Measurements from ENCODE around the gene CSRP2. TPM values are rescaled to one million over a fixed set of nuclear protein-coding genes. Genes with fewer than 3 reads are reported as not detected.

CSRP2 gene
- polyA plus RNA-seq, 1 donor (not counting 4 experiments of a cell fraction or from before 2014, with no cell fraction given) = 74.9 TPM

DNA sequence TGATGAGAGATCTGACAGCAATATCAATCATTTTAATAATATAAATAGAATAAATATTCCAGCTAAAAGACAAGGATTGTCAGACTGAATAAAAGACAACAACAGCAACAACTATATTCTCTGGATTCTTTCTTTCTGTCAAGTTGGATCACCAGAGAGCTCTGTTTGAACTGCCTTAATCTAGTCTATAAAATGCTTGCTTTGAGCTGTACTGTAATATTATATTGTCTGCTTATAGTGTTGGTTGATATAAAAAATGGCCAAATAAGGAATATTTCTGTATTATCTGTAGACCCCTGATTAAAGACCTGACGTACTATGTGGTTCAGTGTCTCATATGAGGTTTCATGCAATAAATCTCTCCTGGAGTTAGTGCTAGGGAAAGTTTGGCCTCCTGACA, 46.3 kb upstream of the CSRP2 start:
- DNase-seq (ENCODE audit: low read depth, low spot score) (no peak), FAIRE-seq (no peak)
- Histone ChIP-seq H3K27ac (ENCODE audit: control insufficient read depth, insufficient read depth, low read length) (no peak overlapping the region), H3K4me3 (ENCODE audit: control insufficient read depth in 2 of 3, extremely low read depth in 1 of 3, insufficient read depth in 2 of 3, low read depth in 1 of 3, low read length in 3 of 3) (no peak overlapping the region), H3K9me3 (ENCODE audit: control insufficient read depth, low read depth, low read length) (no peaks in the 10 kb centered on the region), H3K79me2 (ENCODE audit: control insufficient read depth, insufficient read depth, low read length) (no peaks in the 10 kb centered on the region), H3K27me3 (ENCODE audit: control insufficient read depth, extremely low read depth, insufficient read depth, low read length) (no peaks in the 10 kb centered on the region), H2AFZ (ENCODE audit: control insufficient read depth, low read length) (no peak overlapping the region), H3K36me3 (ENCODE audit: control insufficient read depth in 2 of 2, extremely low read depth in 1 of 2, insufficient read depth in 2 of 2, low read length in 2 of 2) (no peaks in the 10 kb centered on the region), H3K4me2 (ENCODE audit: control insufficient read depth, extremely low read depth, insufficient read depth, low read depth, low read length) (no peak overlapping the region), H3K9me1 (ENCODE audit: control insufficient read depth, extremely low read depth, insufficient read depth, low read length) (no peaks in the 10 kb centered on the region), H3K9ac (ENCODE audit: control insufficient read depth, extremely low read depth, insufficient read depth, low read length) (no peak overlapping the region), H3K4me1 (ENCODE audit: control insufficient read depth, extremely low read depth, insufficient read depth, low read length) (no peaks in the 10 kb centered on the region), H4K20me1 (ENCODE audit: control insufficient read depth, extremely low read depth, insufficient read depth, low read length) (no peaks in the 10 kb centered on the region)
- dilution Hi-C loops (cut with MboI; ENCODE audit: extremely low pct_ligation_motif_present, low sequenced_read_pairs) = no loop called here
- TF ChIP-seq, protein P1, sequence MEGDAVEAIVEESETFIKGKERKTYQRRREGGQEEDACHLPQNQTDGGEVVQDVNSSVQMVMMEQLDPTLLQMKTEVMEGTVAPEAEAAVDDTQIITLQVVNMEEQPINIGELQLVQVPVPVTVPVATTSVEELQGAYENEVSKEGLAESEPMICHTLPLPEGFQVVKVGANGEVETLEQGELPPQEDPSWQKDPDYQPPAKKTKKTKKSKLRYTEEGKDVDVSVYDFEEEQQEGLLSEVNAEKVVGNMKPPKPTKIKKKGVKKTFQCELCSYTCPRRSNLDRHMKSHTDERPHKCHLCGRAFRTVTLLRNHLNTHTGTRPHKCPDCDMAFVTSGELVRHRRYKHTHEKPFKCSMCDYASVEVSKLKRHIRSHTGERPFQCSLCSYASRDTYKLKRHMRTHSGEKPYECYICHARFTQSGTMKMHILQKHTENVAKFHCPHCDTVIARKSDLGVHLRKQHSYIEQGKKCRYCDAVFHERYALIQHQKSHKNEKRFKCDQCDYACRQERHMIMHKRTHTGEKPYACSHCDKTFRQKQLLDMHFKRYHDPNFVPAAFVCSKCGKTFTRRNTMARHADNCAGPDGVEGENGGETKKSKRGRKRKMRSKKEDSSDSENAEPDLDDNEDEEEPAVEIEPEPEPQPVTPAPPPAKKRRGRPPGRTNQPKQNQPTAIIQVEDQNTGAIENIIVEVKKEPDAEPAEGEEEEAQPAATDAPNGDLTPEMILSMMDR (optimal IDR thresholded peaks at IDR 0.05 in 1 of 3, IDR thresholded peaks at IDR 0.05 in 1 of 3, conservative IDR thresholded peaks at IDR 0.05 in 1 of 3; ENCODE audit: extremely low read depth in 1 of 3, insufficient read depth in 2 of 3, low read length in 3 of 3) = no peak
- no peak for TF ChIP-seq EZH2 (IDR thresholded peaks at IDR 0.05; ENCODE audit: low read length)

- no peak overlapping the region for H3K4me3 ChIP-seq (ENCODE audit: control insufficient read depth in 2 of 3, extremely low read depth in 1 of 3, insufficient read depth in 2 of 3, low read depth in 1 of 3, low read length in 3 of 3)
- H2AFZ ChIP-seq (ENCODE audit: control insufficient read depth, low read length) = no peak overlapping the region
- no peak overlapping the region for H3K27ac ChIP-seq (ENCODE audit: control insufficient read depth, insufficient read depth, low read length)
- TF ChIP-seq EZH2 (IDR thresholded peaks at IDR 0.05; ENCODE audit: low read length) = no peak
- TF ChIP-seq, protein P1 (optimal IDR thresholded peaks at IDR 0.05 in 1 of 3, IDR thresholded peaks at IDR 0.05 in 1 of 3, conservative IDR thresholded peaks at IDR 0.05 in 1 of 3; ENCODE audit: extremely low read depth in 1 of 3, insufficient read depth in 2 of 3, low read length in 3 of 3) = no peak
- no peaks in the 10 kb centered on the region for H4K20me1 ChIP-seq (ENCODE audit: control insufficient read depth, extremely low read depth, insufficient read depth, low read length)
- H3K9ac ChIP-seq (ENCODE audit: control insufficient read depth, extremely low read depth, insufficient read depth, low read length) = no peak overlapping the region
- dilution Hi-C loops (cut with MboI; ENCODE audit: extremely low pct_ligation_motif_present, low sequenced_read_pairs) = no loop called here
- no peak for FAIRE-seq
- H3K9me3 ChIP-seq (ENCODE audit: control insufficient read depth, low read depth, low read length) = no peaks in the 10 kb centered on the region
- H3K4me2 ChIP-seq (ENCODE audit: control insufficient read depth, extremely low read depth, insufficient read depth, low read depth, low read length) = no peak overlapping the region
- H3K27me3 ChIP-seq (ENCODE audit: control insufficient read depth, extremely low read depth, insufficient read depth, low read length) = no peaks in the 10 kb centered on the region
- no peaks in the 10 kb centered on the region for H3K4me1 ChIP-seq (ENCODE audit: control insufficient read depth, extremely low read depth, insufficient read depth, low read length)
- H3K36me3 ChIP-seq (ENCODE audit: control insufficient read depth in 2 of 2, extremely low read depth in 1 of 2, insufficient read depth in 2 of 2, low read length in 2 of 2) = no peaks in the 10 kb centered on the region
- H3K9me1 ChIP-seq (ENCODE audit: control insufficient read depth, extremely low read depth, insufficient read depth, low read length) = no peaks in the 10 kb centered on the region
- no peaks in the 10 kb centered on the region for H3K79me2 ChIP-seq (ENCODE audit: control insufficient read depth, insufficient read depth, low read length)
- no peak for DNase-seq (ENCODE audit: low read depth, low spot score)
Observed at GRCh38 chr12:76922866-76923265, 44.0 kb upstream of the CSRP2 start.

All from keratinocyte (primary cell).